C4-2B (cell line): ENCODE results near the gene KRT1.

Experiments used
- ZFX ChIP-seq: fragments of 450-650 bp; IDR thresholded peaks from 2 replicates; pipeline ENCODE4 v1.6.1; 2017
- TF ChIP-seq, protein P1 (sequence below): fragments of 450-650 bp; conservative IDR thresholded peaks from 2 replicates; pipeline ENCODE4 v1.5.1; 2017; ENCODE audit warnings: mild to moderate bottlenecking

DNA sequence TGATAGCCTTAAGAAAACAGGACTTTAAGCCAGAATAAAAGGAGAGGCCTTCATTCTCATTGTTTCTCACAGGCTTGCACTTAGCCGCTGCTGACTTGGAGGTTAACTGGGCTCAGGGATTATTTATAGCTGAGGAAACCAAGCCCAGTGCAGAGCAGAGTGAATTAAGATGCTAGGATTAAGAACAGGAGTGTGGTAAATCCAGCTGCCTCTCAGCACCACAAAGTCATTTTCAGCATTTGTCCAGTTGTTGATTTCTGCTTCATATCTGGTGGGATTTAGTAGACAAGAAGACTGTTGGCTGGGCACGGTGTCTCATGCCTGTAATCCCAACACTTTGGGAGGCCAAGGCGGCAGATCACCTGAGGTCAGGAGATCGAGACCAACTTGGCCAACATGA lies 47.6 kb downstream of the KRT1 start:
- TF ChIP-seq, protein P1, sequence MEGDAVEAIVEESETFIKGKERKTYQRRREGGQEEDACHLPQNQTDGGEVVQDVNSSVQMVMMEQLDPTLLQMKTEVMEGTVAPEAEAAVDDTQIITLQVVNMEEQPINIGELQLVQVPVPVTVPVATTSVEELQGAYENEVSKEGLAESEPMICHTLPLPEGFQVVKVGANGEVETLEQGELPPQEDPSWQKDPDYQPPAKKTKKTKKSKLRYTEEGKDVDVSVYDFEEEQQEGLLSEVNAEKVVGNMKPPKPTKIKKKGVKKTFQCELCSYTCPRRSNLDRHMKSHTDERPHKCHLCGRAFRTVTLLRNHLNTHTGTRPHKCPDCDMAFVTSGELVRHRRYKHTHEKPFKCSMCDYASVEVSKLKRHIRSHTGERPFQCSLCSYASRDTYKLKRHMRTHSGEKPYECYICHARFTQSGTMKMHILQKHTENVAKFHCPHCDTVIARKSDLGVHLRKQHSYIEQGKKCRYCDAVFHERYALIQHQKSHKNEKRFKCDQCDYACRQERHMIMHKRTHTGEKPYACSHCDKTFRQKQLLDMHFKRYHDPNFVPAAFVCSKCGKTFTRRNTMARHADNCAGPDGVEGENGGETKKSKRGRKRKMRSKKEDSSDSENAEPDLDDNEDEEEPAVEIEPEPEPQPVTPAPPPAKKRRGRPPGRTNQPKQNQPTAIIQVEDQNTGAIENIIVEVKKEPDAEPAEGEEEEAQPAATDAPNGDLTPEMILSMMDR = no peak
- TF ChIP-seq ZFX = no peak
